NCI-H82 treated with DMSO at 0.1 percent for 48 hours (cell line): ENCODE measurements around the gene CYP2B6.
"Not testable (repeated sequence)": the region's sequence is repeated elsewhere in the genome, so short reads cannot be mapped to it uniquely, and the experiment has no call there.

Experiments
- DNase-seq: peaks from one replicate; lab custom pipeline; 2025; ENCODE audit not compliant: unreplicated experiment; lab: John Stamatoyannopoulos, UW

Gene CYP2B6

DNA sequence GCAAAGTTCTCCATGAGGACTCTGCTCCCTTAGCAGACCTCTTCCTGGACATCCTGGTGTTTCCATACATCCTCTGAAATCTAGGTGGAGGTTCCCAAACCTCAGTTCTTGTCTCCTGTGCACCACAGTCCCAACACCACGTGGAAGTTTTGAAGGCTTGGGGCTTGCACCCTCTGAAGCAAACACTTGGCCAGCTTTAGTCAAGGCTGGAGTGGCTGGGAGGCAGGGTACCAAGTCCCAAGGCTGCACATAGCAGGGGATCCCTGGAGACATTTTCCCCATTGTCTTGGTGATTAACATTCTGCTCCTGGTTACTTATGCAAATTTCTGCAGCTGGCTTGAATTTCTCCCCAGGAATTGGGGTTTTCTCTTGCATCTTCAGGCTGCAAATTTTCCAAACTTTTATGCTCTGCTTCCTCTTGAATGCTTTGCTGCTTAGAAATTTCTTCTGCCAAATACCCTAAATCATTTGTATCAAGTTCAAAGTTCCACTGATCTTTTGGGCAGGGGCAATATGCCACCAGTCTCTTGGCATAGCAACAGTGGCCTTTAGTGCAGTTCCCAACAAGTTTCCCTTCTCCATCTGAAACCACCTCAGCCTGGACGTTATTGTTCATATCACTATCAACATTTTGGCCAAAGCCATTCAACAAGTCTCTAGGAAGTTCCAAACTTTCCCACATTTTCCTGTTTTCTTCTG, 10.2 kb upstream of the CYP2B6 start:
- DNase-seq, result not testable (repeated sequence)

- no peak for DNase-seq
Observed at GRCh38 chr19:40981591-40981990, 9.5 kb upstream of the CYP2B6 start.

GRCh38 chr19:40982594-40983101, 8.4 kb upstream of the CYP2B6 start:
- no peak for DNase-seq

GRCh38 chr19:40989453-40989852, 1.6 kb upstream of the CYP2B6 start:
- DNase-seq, result no peak

GRCh38 chr19:40995355-40995754, 4.3 kb downstream of the CYP2B6 start:
- no peak for DNase-seq

DNA sequence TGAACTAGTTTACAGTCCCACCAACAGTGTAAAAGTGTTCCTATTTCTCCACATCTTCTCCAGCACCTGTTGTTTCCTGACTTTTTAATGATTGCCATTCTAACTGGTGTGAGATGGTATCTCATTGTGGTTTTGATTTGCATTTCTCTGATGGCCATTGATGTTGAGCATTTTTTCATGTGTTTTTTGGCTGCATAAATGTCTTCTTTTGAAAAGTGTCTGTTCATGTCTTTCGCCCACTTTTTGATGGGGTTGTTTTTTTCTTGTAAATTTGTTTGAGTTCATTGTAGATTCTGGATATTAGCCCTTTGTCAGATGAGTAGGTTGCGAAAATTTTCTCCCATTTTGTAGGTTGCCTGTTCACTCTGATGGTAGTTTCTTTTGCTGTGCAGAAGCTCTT, 7.9 kb downstream of the CYP2B6 start:
- not testable (repeated sequence) for DNase-seq

DNA sequence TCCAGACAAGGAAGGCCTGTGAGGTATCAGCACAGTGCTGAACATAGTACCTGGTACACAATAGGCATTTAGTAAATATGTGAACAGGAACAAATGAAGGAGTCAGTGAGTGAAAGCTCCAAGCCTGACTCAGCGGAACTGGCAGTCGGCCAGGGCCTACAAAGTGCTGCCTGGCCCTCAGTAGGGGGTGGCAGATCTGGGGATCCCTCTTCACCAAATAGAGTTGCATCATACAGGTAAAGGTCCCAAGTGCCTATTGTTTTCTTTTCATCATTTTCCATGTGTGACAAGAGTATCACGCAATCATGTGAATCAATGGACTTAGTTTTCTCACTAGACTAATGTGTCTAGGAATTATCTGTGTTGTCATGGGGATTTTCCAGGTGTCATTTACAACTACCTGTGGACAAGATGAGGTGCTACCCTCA, 9.2 kb downstream of the CYP2B6 start:
- DNase-seq, result no peak

GRCh38 chr19:41001243-41001971, 10.3 kb downstream of the CYP2B6 start:
- DNase-seq, result no peak

DNA sequence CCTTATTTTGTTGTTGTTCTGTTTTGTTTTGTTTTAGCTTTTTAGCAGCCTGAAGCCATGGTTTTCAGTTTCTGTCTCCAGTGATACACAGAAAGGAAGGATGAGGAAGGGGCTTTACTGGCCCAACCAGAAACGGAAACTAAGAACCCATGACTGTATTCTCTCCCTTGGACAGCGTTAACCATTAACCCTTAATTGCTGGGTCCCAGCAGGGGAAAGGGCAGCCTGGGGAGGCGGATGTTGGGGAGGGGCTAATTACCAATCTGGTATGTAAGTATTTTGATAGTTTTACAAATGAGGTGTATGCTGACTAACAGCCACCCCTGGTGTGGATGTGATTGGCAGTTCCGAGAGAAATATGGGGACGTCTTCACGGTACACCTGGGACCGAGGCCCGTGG, 12.6 kb downstream of the CYP2B6 start:
- DNase-seq, result not testable (repeated sequence)

GRCh38 chr19:41009700-41010235, 18.7 kb downstream of the CYP2B6 start:
- no peak for DNase-seq

DNA sequence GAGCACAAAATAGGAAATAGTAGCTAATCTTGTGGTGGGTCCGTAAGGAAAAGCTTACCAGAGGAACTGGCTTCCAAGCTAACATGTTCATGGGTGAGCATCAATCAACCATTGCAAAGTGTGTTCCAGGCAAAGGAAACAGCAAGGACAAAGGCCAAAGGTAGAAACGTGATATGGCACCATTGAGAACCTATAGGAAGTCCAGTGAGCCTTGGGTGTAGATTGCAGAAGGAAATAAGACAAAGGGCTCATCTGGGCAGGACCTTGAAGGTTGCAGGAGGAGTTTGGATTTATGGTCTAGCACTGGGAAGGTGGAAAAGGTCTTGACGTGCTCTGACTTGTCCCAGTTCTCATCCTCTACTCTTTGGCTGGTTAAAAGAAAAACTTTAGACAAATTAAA, 22.3 kb downstream of the CYP2B6 start:
- no peak for DNase-seq

- DNase-seq, result no peak
Observed at GRCh38 chr19:41014643-41015042, 23.6 kb downstream of the CYP2B6 start.

DNA sequence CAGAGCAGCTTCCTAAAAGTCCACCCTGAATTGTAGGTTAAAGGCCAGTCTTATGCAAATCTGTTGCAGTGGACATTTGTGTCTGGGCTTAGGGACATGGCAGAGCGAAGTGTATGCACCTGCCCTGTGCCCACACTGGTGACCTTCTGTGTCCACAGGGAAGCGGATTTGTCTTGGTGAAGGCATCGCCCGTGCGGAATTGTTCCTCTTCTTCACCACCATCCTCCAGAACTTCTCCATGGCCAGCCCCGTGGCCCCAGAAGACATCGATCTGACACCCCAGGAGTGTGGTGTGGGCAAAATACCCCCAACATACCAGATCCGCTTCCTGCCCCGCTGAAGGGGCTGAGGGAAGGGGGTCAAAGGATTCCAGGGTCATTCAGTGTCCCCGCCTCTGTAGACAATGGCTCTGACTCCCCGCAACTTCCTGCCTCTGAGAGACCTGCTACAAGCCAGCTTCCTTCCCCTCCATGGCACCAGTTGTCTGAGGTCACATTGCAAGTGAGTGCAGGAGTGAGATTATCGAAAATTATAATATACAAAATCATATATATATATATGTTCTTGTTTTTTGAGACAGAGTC, 25.5 kb downstream of the CYP2B6 start:
- no peak for DNase-seq

DNA sequence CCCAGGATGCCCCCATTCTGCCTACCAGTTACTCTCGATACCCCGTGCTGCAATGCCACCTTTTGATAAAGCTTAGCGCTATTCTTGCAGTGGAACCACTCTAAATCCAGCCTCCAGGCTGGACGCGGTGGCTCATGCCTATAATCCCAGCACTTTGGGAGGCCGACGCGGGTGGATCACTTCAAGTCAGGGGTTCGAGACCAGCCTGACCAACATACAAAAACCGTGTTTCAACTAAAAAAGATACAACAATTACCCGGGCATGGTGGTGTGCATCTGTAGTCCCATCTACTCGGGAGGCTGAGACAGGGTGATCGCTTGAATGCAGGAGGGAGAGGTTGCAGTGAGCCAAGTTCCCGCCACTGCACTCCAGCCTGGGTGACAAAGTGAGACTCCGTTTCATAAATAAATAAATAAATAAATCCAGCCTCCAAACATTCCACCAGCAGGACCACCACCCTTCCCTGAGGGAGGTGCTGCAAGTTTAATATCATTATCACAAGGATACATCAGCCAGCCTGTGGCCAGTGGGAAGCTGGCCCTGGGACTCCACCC, 27.7 kb downstream of the CYP2B6 start:
- DNase-seq, result no peak

- no peak for DNase-seq
Observed at GRCh38 chr19:41019346-41019745, 28.3 kb downstream of the CYP2B6 start.

GRCh38 chr19:41023193-41023592, 32.1 kb downstream of the CYP2B6 start:
- DNase-seq, result no peak

GRCh38 chr19:41025411-41025810, 34.3 kb downstream of the CYP2B6 start:
- no peak for DNase-seq

DNA sequence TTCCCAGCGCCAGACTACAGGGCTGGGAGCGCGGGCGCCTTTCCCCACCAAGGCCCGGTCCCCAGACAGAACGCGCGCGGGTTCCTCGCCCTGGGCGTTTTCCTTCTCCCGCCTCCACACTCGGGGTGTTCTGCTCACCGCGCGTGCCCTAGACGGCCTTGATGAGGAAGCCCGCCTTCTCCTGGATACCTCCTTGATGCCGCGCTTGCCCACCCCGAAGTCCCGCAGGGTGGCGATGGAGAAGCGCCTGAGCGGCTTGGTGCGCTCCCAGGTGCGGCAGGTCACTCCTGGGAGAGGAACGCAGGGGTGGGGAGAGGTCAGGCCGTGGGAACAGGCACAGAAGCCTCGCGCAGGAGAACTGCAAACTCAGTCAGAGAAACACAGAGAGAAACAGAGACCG, 34.8 kb downstream of the CYP2B6 start:
- no peak for DNase-seq

DNA sequence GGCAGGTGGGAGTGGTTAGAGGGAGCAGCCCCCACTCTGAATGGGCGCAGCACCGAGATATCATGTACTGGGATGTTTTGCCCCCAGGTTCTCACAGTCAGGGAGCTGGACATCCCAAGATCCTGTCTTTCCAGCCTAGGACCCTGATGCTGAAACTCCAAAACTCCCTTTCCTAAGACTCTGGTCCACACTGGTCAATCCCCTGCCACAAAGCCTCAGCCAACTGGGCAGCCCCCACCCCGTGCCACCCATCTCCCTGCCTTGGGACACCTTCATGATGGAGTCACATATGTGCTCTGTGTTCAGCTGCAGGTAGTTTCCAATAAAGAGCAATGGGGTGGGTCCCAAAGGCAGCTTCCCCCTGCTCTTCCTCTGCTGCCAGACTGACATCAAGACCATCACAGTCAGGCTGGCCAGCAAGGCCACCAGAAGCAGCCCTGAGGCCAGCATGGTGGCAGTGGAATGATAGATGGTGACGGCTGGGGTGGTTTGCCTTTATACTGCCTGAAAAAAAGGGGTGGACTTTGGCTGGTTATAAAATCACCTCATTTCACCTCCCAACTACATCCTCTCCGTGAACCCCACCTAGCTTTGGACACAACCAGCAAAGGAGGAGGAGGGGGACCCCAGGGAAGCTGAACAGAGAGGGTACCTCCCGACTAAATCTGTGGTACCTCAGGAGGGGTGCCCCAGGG, 36.3 kb downstream of the CYP2B6 start:
- no peak for DNase-seq

DNA sequence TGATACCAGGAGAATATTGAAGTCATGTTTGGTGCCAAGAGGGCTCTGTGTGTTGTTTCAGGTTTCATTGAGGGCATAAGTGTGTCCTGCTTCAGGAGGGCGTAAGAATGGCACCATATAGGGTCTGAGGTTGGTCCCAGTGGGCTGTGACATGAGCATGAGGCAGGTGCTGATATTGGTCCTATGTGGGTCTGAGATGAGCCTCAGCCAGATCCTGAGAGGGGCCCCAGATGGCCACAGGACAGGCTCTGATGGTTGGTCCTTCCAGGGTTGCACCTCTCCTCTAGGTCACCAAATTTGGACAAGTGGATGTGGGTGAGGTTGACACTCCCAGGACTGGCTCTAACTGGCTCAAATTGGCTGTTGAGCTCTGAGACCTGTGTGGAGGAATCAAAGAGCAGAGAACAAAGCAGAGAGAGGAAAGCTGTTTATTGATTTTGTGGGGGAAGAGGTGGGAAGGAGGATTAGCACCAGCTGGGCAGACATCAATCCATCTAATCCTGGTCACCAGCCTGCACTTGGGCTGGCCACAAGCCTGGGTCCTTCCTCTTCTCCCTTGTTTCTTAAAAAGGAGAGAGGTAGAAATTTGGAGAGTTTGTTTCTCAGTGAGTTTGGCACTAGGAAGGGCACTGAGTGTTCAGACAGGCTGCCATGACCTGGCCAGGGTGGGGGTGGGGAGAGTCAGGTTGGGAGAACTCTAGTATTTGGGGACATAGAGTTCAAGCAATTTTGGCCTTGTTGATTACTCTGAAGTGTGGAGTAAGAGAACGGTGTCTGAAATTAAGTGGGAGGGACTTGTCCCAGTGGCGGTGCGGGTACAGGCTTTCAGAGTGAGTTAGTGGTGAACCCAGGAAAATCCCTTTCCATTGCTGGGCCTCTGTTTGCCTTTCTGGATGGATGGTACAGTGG, 38.7 kb downstream of the CYP2B6 start:
- DNase-seq, result no peak
